Upper lobe of left lung (tissue), 4 donors: ENCODE data around the gene PDS5B.

ENCODE experiments used
- CTCF ChIP-seq, 6 experiments: fragments of 450-650 bp in 4 of 6; fragments of 200-600 bp in 2 of 6; sonication (generic) in 2 of 6; IDR thresholded peaks; one replicate each; pipeline ENCODE4 v1.5.1; 2016 to 2019; ENCODE audit warnings: antibody characterized with exemption in 6 of 6
- EP300 ChIP-seq, 4 donors: sonication (generic); formaldehyde crosslinking; IDR thresholded peaks; one replicate each; pipeline ENCODE4 v1.5.1; 2017; ENCODE audit warnings: antibody characterized with exemption in 4 of 4, control low read depth in 2 of 4
- POLR2A ChIP-seq, 4 donors: fragments of 450-650 bp; IDR thresholded peaks; one replicate each; pipeline ENCODE4 v1.5.1; 2016 to 2017; ENCODE audit warnings: antibody characterized with exemption in 4 of 4, mild to moderate bottlenecking in 2 of 4
- POLR2AphosphoS5 ChIP-seq, 2 donors: sonication (generic); formaldehyde crosslinking; IDR thresholded peaks; one replicate each; pipeline ENCODE4 v1.5.1; 2017; ENCODE audit warnings: antibody characterized with exemption in 2 of 2

GRCh38 chr13:32587811-32588170 is 1.5 kb downstream of the PDS5B start:
- TF ChIP-seq POLR2AphosphoS5 (IDR thresholded peaks at IDR 0.05): no peak
- TF ChIP-seq CTCF (IDR thresholded peaks at IDR 0.05): no peak
- TF ChIP-seq POLR2A (IDR thresholded peaks at IDR 0.05): no peak
- TF ChIP-seq EP300 (IDR thresholded peaks at IDR 0.05): no peak
